B cell (primary cell): ENCODE measurements around the gene RCC1. TPM values are rescaled to one million over a fixed set of nuclear protein-coding genes. Genes with fewer than 3 reads are reported as not detected.
"Not testable (repeated sequence)": the region's sequence is repeated elsewhere in the genome, so short reads cannot be mapped to it uniquely, and the experiment has no call there.

ENCODE experiments used
- ATAC-seq: fragments of 200-7000 bp; cut with Tn5 transposase; one replicate; pipeline ENCODE4 v1.10.0; 2021; ENCODE audit warnings: low read depth, mild to moderate bottlenecking, moderate number of reproducible peaks, moderate library complexity
- CTCF ChIA-PET: fragments of 350-600 bp; sonication (Branson Sonifier 250); formaldehyde crosslinking; loops from one replicate; lab custom pipeline; 2021; ENCODE audit warnings: antibody characterized with exemption, inconsistent platforms; lab: Charles Lee
- POLR2A ChIA-PET: fragments of 350-600 bp; sonication (Branson Sonifier 250); formaldehyde crosslinking; loops from one replicate; lab custom pipeline; 2021; ENCODE audit warnings: antibody characterized with exemption; lab: Charles Lee
- DNase-seq: peaks from one replicate; pipeline ENCODE4 v3.0.0; 2013
- H2AFZ ChIP-seq: 2 replicates; pipeline ENCODE4 v1.6.1; 2012; ENCODE audit warnings: mild to moderate bottlenecking, low read depth, low read length; ENCODE audit not compliant: insufficient read depth, poor library complexity, severe bottlenecking
- H3K27ac ChIP-seq, 2 donors: 1 replicate in 1 of 2; 2 replicates in 1 of 2; pipeline ENCODE4 v1.5.1; 2012 to 2013; ENCODE audit warnings: low read length in 2 of 2, mild to moderate bottlenecking in 2 of 2, moderate library complexity in 1 of 2
- H3K27me3 ChIP-seq, 4 experiments: fragments of 200-600 bp in 1 of 4; sonication (generic) in 1 of 4; replicated peaks in 1 of 4; 1 replicate in 2 of 4; 2 replicates in 2 of 4; pipeline versions ENCODE4 v1.6.1 to v1.7.0; 2013 to 2016; ENCODE audit warnings: low read length in 3 of 4, mild to moderate bottlenecking in 2 of 4, mixed read lengths in 1 of 4, moderate library complexity in 1 of 4; ENCODE audit not compliant: insufficient read depth in 4 of 4, control insufficient read depth in 3 of 4; ENCODE audit errors: control extremely low read depth in 1 of 4
- H3K36me3 ChIP-seq, 2 experiments: replicated peaks in 1 of 2; 1 replicate in 1 of 2; 2 replicates in 1 of 2; pipeline versions ENCODE4 v1.6.1 to v1.7.1; 2013; ENCODE audit warnings: low read length in 1 of 2; ENCODE audit not compliant: insufficient read depth in 2 of 2, control insufficient read depth in 1 of 2; ENCODE audit errors: control extremely low read depth in 1 of 2, extremely low read depth in 1 of 2
- H3K4me1 ChIP-seq, 2 donors: fragments of 200-600 bp in 1 of 2; sonication (generic) in 1 of 2; 1 replicate in 1 of 2; 2 replicates in 1 of 2; pipeline versions ENCODE4 v1.5.1 to v1.6.1; 2013 to 2017; ENCODE audit warnings: low read length in 2 of 2; ENCODE audit not compliant: control insufficient read depth in 2 of 2, insufficient read depth in 2 of 2
- H3K4me2 ChIP-seq: replicated peaks from 2 replicates; pipeline ENCODE3; 2012; ENCODE audit warnings: mild to moderate bottlenecking, low read depth, low read length; ENCODE audit not compliant: poor library complexity, severe bottlenecking
- H3K4me3 ChIP-seq, 5 experiments: fragments of 200-600 bp in 1 of 5; sonication (generic) in 1 of 5; 1 replicate in 3 of 5; 2 replicates in 2 of 5; pipeline versions ENCODE4 v1.5.1 to v1.7.0; 2011 to 2016; ENCODE audit warnings: low read length in 4 of 5, mild to moderate bottlenecking in 4 of 5, low read depth in 2 of 5, control low read depth in 1 of 5, moderate library complexity in 1 of 5; ENCODE audit not compliant: insufficient read depth in 1 of 5; ENCODE audit errors: control extremely low read depth in 1 of 5, extremely low read depth in 1 of 5
- H3K79me2 ChIP-seq: fragments of 200-600 bp; sonication (generic); one replicate; pipeline ENCODE4 v1.6.0; 2016; ENCODE audit warnings: low read length; ENCODE audit not compliant: control insufficient read depth, insufficient read depth
- H3K9ac ChIP-seq: fragments of 200-600 bp; sonication (generic); 2 replicates; pipeline ENCODE4 v1.6.1; 2017; ENCODE audit warnings: mild to moderate bottlenecking, low read length, moderate library complexity
- H3K9me3 ChIP-seq, 3 donors: one replicate each; pipeline versions ENCODE4 v1.6.1 to v1.7.1; 2013; ENCODE audit warnings: low read length in 2 of 3; ENCODE audit not compliant: control insufficient read depth in 2 of 3, insufficient read depth in 1 of 3; ENCODE audit errors: control extremely low read depth in 1 of 3
- H4K20me1 ChIP-seq: 2 replicates; pipeline ENCODE4 v1.6.0; 2012; ENCODE audit warnings: mild to moderate bottlenecking, low read length; ENCODE audit not compliant: insufficient read depth, control insufficient read depth, poor library complexity, severe bottlenecking
- H3K27ac Mint-ChIP-seq: one replicate; pipeline ENCODE4 v1.8.0; 2021; ENCODE audit warnings: mixed read lengths
- H3K27me3 Mint-ChIP-seq: one replicate; pipeline ENCODE4 v1.8.0; 2021; ENCODE audit warnings: mixed read lengths
- H3K4me1 Mint-ChIP-seq: one replicate; pipeline ENCODE4 v1.8.0; 2021; ENCODE audit warnings: mixed read lengths
- H3K4me3 Mint-ChIP-seq: one replicate; pipeline ENCODE4 v1.8.0; 2021; ENCODE audit warnings: mixed read lengths
- H3K9me3 Mint-ChIP-seq: one replicate; pipeline ENCODE4 v1.8.0; 2022; ENCODE audit warnings: mixed read lengths; ENCODE audit not compliant: insufficient read depth
- EZH2 ChIP-seq: IDR thresholded peaks from 2 replicates; pipeline ENCODE4 v1.6.1; 2012; ENCODE audit warnings: borderline replicate concordance, low read depth, mild to moderate bottlenecking, moderate library complexity, low read length; ENCODE audit not compliant: insufficient read depth, poor library complexity, severe bottlenecking
- WGBS: methylation state at CpG from one replicate; pipeline ENCODE4 v1.1.5; 2013; ENCODE audit warnings: missing lambda C conversion rate; ENCODE audit not compliant: insufficient coverage; 5-methylcytosine and 5-hydroxymethylcytosine counted together
- intact Hi-C: fragments of 100-400 bp; cut with micrococcal nuclease; formaldehyde crosslinking; loops from one replicate; pipeline ENCODE4 v1.10.0; 2022
- polyA plus RNA-seq: library from polyadenylated mRNA; depleted of rRNA; stranded (reverse); fragments of >200 nt; gene quantifications from 2 replicates; pipeline ENCODE4 v1.2.3, GENCODE V29; 2012
- total RNA-seq, 2 donors: library from RNA; stranded (reverse); fragments of 120-200 nt in 1 of 2; gene quantifications; 1 replicate in 1 of 2; 2 replicates in 1 of 2; pipeline versions ENCODE4 v1.2.3 to v1.2.4, GENCODE V29; 2013 to 2022
- TF ChIP-seq, protein P1 (sequence below): fragments of 200-600 bp; IDR thresholded peaks from one replicate; pipeline ENCODE4 v1.8.0; 2022; ENCODE audit warnings: antibody characterized with exemption, mild to moderate bottlenecking

RCC1 gene
- total and polyA plus RNA-seq, 2 donors (not counting 1 experiment from before 2014, with no cell fraction given): 9.7 to 17.5 TPM

DNA sequence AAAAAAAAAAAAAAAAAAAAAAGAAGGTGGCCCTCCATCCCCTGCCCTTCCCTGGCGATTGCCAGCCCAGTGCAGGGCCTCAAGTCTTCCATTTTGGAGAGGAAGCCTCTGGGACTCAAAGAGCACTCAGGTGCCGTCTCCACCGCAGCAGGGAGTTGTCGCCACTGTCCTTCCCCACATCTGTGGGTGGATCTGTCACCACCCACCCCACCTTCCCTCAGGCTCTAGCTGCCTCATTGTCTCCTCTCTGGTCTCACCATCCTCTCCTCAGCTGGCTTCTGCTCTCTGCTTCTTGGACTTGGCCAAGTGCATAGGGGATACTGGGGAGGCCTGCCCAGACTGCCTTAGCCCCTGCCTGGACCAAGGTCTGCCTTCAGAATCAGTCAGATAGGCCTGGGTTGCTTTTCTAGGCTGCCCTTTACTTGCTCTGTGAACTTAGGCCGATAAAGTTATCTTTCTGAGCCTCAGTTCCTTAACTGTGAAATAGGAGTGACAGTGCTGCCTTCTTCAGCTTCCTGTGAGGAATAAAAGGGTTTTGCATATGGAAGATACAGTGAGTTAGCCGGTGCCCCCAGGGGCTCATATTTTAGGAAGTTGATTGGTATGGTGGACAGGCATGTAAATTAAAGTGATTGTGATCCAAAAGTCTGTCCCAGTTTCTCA is 15.8 kb downstream of the RCC1 start:
- Histone ChIP-seq H2AFZ (no peak overlapping the region), H3K79me2 (peaks cover 59% of the 10 kb centered on the region), H3K4me2 (no peak overlapping the region), H3K36me3 (no peaks in the 10 kb centered on the region), H3K4me3 (no peak overlapping the region), H3K9ac (no peak overlapping the region), H3K4me1 (peaks cover 11 to 15% of the 10 kb centered on the region in 2 donors), H3K27ac (no peak overlapping the region), H4K20me1 (no peaks in the 10 kb centered on the region), H3K27me3 (no peaks in the 10 kb centered on the region), H3K9me3 (no peaks in the 10 kb centered on the region)
- H3K27ac Mint-ChIP-seq: no peak overlapping the region
- no peaks in the 10 kb centered on the region for H3K27me3 Mint-ChIP-seq
- ChIA-PET CTCF (no interaction called here), POLR2A (no interaction called here)
- intact Hi-C loops: no loop called here
- WGBS: 93% methylated on average over 6 of the region's 6 CpGs
- H3K9me3 Mint-ChIP-seq: no peaks in the 10 kb centered on the region
- ATAC-seq (no peak), DNase-seq (no peak)
- TF ChIP-seq, protein P1, sequence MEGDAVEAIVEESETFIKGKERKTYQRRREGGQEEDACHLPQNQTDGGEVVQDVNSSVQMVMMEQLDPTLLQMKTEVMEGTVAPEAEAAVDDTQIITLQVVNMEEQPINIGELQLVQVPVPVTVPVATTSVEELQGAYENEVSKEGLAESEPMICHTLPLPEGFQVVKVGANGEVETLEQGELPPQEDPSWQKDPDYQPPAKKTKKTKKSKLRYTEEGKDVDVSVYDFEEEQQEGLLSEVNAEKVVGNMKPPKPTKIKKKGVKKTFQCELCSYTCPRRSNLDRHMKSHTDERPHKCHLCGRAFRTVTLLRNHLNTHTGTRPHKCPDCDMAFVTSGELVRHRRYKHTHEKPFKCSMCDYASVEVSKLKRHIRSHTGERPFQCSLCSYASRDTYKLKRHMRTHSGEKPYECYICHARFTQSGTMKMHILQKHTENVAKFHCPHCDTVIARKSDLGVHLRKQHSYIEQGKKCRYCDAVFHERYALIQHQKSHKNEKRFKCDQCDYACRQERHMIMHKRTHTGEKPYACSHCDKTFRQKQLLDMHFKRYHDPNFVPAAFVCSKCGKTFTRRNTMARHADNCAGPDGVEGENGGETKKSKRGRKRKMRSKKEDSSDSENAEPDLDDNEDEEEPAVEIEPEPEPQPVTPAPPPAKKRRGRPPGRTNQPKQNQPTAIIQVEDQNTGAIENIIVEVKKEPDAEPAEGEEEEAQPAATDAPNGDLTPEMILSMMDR: no peak
- TF ChIP-seq EZH2: no peak
- H3K4me3 Mint-ChIP-seq: peak overlapping the region; percentile 37
- H3K4me1 Mint-ChIP-seq: peaks cover 24% of the 10 kb centered on the region

DNA sequence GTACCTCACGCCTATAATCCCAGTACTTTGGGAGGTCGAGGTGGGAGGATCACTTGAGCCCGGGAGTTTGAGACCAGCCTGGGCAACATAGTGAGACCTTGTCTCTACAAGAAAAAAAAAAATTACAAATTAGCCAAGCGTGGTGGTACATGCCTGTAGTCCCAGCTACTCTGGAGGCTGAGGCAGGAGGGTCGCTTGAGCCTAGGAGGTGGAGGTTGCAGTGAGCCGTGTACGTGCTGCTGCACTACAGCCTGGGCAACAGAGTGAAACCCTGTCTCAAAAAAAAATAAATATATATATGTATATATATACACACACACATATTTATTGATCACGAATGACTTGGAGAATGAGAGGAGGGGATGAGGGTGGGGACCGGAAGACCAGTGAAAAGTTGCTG is 16.7 kb downstream of the RCC1 start:
- ChIA-PET CTCF (interaction anchor here (0.6 kb wide), 1 partner anchor 113 kb away, joined by 5 read pairs; no protein-coding TSS in a partner anchor), POLR2A (interaction anchor here (1.2 kb wide), 1 partner anchor 16 kb away, joined by 4 read pairs; no protein-coding TSS in a partner anchor)
- H3K27me3 ChIP-seq, ATAC-seq, DNase-seq, H3K27me3 Mint-ChIP-seq, H3K27ac Mint-ChIP-seq, H3K4me3 ChIP-seq, H3K27ac ChIP-seq, H4K20me1 ChIP-seq, H3K4me3 Mint-ChIP-seq, intact Hi-C loops, H3K36me3 ChIP-seq, H2AFZ ChIP-seq, H3K9me3 Mint-ChIP-seq, H3K4me2 ChIP-seq, H3K9ac ChIP-seq, H3K9me3 ChIP-seq: not testable (repeated sequence)
- H3K4me1 Mint-ChIP-seq: peaks cover 19% of the 10 kb centered on the region
- 93% methylated on average over 3 of the region's 9 CpGs for WGBS
- H3K79me2 ChIP-seq: peaks cover 59% of the 10 kb centered on the region
- peaks cover 10 to 14% of the 10 kb centered on the region in 2 donors for H3K4me1 ChIP-seq

DNA sequence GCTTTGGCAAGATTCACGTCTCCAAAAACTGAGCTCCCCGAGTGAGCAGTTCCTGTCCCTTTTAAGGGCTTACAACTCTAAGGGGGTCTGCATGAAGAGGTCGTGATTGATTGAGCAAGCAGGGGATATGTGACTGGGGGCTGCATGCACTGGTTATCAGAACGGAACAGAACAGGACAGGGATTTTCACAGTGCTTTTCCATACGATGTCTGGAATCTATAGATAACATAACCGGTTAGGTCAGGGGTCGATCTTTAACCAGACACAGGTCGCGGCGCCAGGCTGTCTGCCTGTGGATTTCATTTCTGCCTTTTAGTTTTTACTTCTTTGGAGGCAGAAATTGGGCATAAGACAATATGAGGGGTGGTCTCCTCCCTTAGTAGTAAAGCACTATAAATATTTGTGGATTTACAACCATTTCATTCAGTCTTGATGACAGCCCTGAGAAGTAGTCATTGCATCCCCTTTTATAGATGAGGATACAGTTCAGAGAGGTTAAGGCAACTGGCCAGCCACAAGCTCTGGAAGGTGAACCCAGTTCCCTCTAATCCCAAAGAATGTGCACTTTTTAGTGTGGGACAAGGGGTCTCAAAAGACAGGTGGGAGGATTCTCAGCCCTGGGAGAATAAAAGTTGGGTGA is 19.3 kb downstream of the RCC1 start:
- H3K27me3 ChIP-seq, H3K9me3 ChIP-seq, DNase-seq, H3K27ac Mint-ChIP-seq, H3K4me1 ChIP-seq, H3K9ac ChIP-seq, H3K36me3 ChIP-seq, intact Hi-C loops, ATAC-seq, H3K4me3 Mint-ChIP-seq, H2AFZ ChIP-seq, H3K4me3 ChIP-seq, H4K20me1 ChIP-seq, H3K4me1 Mint-ChIP-seq, POLR2A ChIA-PET, H3K4me2 ChIP-seq, H3K27me3 Mint-ChIP-seq, CTCF ChIA-PET, H3K27ac ChIP-seq, H3K9me3 Mint-ChIP-seq: not testable (repeated sequence)
- peaks cover 43% of the 10 kb centered on the region for H3K79me2 ChIP-seq
- WGBS: 91% methylated on average over 3 of the region's 10 CpGs
